ENCODE results near the gene LRRFIP1.

LRRFIP1 gene

GRCh38 chr2:237691029-237691907 lies 63.9 kb downstream of the LRRFIP1 start:
- Histone ChIP-seq H3K9me3 (ENCODE audit: low read length) (no peaks in the 10 kb centered on the region), H3K27me3 (ENCODE audit: insufficient read depth, low read length) (no peaks in the 10 kb centered on the region), H2AFZ (ENCODE audit: low read depth, low read length) (peak overlapping the region; percentile 83), H3K36me3 (ENCODE audit: insufficient read depth, low read length) (no peaks in the 10 kb centered on the region), H3K4me1 (ENCODE audit: insufficient read depth, low read length) (peaks cover 28% of the 10 kb centered on the region), H3K4me3 (ENCODE audit: low read length) (peak overlapping the region; percentile 56)

GRCh38 chr2:237691908-237692600 lies 64.7 kb downstream of the LRRFIP1 start:
- Histone ChIP-seq H2AFZ (ENCODE audit: low read depth, low read length) (peak overlapping the region; percentile 87), H3K36me3 (ENCODE audit: insufficient read depth, low read length) (no peaks in the 10 kb centered on the region), H3K9me3 (ENCODE audit: low read length) (no peaks in the 10 kb centered on the region), H3K4me1 (ENCODE audit: insufficient read depth, low read length) (peaks cover 34% of the 10 kb centered on the region), H3K27me3 (ENCODE audit: insufficient read depth, low read length) (no peaks in the 10 kb centered on the region), H3K4me3 (ENCODE audit: low read length) (peak overlapping the region; percentile 58)

DNA sequence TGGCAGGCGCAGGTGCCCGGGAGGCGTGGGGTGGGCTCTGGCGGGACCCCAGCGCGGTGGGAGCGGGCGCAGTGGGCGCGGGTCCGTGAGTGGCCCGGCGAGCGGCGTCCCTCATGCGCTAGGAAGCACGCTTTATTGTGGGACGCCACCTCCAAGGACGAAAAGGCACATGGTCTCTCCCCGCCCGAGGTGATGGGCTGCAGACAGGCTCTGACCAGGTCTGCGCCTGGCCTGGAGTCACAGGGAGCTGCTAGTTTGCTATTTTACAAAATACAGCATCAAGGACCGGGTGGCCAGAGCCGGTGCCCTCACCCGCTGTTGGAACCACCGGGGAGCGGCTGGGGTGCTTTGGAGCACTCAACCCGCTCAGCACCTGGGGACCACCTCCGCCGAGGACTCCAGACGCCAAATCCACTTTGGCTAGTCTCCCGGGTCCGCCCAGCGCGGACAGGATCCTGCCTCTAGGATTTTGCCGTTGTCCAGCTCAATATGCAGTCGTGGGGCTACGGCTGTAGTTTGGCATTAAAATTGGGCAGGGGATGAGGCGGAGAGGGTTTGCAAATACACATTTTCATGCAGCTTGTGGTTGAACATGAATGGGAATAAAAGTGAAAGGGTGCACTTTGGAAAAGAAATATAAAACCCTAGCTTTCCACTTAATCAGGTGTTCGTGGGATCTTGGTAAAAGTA lies 65.4 kb downstream of the LRRFIP1 start:
- Histone ChIP-seq H3K4me1 (ENCODE audit: insufficient read depth, low read length) (peaks cover 34% of the 10 kb centered on the region), H2AFZ (ENCODE audit: low read depth, low read length) (peak overlapping the region; percentile 87), H3K36me3 (ENCODE audit: insufficient read depth, low read length) (no peaks in the 10 kb centered on the region), H3K27me3 (ENCODE audit: insufficient read depth, low read length) (no peaks in the 10 kb centered on the region), H3K9me3 (ENCODE audit: low read length) (no peaks in the 10 kb centered on the region), H3K4me3 (ENCODE audit: low read length) (peak overlapping the region; percentile 58)

DNA sequence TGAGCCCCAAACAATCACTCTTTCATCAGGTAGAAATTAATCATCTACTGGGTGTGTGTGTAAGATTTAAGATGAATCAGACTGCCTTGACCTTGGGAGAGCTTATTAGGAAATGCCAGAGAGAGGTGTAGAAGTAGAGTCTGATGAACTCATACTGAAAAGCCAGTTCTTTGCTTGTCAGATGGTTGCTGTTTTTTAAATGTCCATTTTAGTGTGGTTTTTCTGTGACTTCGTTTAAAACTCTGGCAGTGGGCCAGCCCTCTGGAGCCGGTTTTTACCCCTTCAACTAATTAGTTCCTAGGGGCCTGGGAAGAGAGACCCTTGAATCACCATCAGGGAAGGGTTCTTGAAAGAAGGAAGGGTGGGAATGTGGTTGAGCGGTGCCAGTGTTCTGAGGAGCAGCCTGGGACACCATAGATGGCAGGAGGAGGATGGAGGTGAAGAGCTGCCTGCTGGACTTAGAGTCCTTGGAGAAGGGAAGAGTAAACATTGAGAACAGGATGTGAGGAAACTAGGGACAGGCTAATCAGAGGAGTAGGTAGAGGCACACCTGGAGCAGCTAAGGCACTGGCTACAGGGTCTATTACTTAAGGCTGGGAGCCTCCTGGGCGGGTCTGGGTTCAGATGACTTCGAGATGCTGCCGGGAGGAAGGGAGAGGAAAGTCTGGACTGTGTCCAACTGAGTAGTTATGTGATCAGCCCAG lies 66.1 kb downstream of the LRRFIP1 start:
- peak overlapping the region; percentile 58 for H3K4me3 ChIP-seq (ENCODE audit: low read length)
- peaks cover 34% of the 10 kb centered on the region for H3K4me1 ChIP-seq (ENCODE audit: insufficient read depth, low read length)
- H2AFZ ChIP-seq (ENCODE audit: low read depth, low read length): no peak overlapping the region
- no peaks in the 10 kb centered on the region for H3K9me3 ChIP-seq (ENCODE audit: low read length)
- no peaks in the 10 kb centered on the region for H3K36me3 ChIP-seq (ENCODE audit: insufficient read depth, low read length)
- H3K27me3 ChIP-seq (ENCODE audit: insufficient read depth, low read length): no peaks in the 10 kb centered on the region

DNA sequence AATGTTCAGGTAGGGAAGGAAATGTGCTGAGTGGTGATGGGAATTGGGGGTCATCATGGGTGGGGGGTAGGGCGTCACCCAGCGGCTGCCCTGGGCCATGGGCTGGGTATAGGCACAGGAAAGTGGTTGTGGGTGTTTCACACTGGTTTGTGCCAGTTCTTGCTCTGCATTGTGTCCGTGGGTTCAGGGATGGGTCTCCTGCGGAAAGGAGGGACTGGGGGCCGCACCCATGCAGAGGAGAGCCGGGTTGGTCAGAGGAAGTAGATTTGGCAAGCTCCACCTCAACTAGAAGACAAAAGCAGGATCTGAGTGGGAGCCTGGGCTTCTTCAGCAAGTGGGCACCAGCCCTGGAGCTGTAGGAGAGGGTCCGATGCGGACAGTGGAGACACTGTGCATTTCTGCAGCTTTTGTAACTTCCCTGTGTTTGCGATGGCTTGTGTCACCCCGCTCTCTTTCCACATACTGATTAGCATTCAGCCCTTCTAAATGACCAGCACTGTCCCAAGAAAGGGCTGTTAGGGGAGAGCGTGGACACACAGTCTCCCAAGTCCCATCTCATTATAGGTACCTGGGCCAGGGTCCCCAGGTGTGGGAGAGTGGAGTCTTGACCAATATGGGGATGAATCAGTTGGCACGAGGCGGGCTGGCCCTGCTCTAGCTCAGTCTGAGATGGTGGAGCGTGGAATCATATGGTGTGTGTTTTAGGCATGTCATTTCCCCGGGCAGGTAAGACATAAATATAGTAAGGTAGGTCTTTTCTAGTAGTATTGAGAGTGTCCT lies 67.2 kb downstream of the LRRFIP1 start:
- no peak overlapping the region for H3K4me3 ChIP-seq (ENCODE audit: low read length)
- no peaks in the 10 kb centered on the region for H3K36me3 ChIP-seq (ENCODE audit: insufficient read depth, low read length)
- peaks cover 34% of the 10 kb centered on the region for H3K4me1 ChIP-seq (ENCODE audit: insufficient read depth, low read length)
- H3K9me3 ChIP-seq (ENCODE audit: low read length): no peaks in the 10 kb centered on the region
- no peaks in the 10 kb centered on the region for H3K27me3 ChIP-seq (ENCODE audit: insufficient read depth, low read length)
- no peak overlapping the region for H2AFZ ChIP-seq (ENCODE audit: low read depth, low read length)

DNA sequence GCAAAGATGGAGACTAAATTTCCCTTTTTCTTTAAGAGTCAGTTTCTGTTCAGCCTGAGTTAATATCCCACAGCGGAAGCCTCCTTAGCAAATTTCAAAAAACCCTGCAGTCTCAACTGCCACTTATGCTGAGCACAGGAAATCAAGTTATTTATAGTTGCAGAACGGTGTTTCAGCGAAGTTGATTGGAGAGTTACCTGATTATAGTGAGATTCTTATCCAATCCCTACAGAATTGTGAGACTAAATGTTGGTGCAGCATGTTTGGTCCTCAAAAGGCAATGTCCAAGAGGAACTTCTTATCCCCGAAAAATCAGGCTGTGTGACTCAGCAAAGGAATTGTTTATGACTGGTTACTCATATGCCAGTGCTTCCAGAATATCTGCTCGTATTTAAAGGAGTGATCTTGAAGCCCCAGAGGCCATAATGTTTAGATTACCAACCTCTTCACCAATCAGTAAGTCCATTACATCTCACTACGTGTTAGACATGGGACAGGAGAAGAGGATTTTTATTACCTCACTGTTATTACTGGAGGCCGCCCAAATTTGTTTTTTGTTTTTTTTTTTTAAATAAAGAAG lies 67.9 kb downstream of the LRRFIP1 start:
- Histone ChIP-seq H3K9me3 (ENCODE audit: low read length) (no peaks in the 10 kb centered on the region), H3K4me1 (ENCODE audit: insufficient read depth, low read length) (peaks cover 35% of the 10 kb centered on the region), H2AFZ (ENCODE audit: low read depth, low read length) (no peak overlapping the region), H3K27me3 (ENCODE audit: insufficient read depth, low read length) (no peaks in the 10 kb centered on the region), H3K36me3 (ENCODE audit: insufficient read depth, low read length) (no peaks in the 10 kb centered on the region), H3K4me3 (ENCODE audit: low read length) (no peak overlapping the region)

DNA sequence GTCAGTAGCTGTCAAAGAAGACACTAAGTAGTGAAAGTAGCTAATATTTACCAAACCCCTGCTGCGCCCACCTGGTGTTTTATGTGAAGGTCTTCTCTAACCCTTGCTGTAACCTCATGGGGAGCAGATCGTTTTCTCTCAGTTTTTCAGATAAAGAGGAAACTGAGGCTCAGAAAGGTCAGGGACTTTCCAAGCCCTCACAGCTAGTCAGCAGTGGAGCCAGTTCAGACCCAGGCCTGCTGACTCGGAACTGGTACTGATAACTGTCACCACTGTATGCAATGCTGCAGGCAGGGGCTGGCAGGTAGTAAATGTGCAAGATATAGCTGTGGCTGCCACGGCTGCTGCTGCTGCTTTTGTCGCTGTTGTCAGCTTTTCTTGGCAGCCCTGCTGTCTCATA lies 69.1 kb downstream of the LRRFIP1 start:
- Histone ChIP-seq H3K4me3 (ENCODE audit: low read length) (no peak overlapping the region), H3K27me3 (ENCODE audit: insufficient read depth, low read length) (no peaks in the 10 kb centered on the region), H2AFZ (ENCODE audit: low read depth, low read length) (no peak overlapping the region), H3K36me3 (ENCODE audit: insufficient read depth, low read length) (no peaks in the 10 kb centered on the region), H3K9me3 (ENCODE audit: low read length) (no peaks in the 10 kb centered on the region), H3K4me1 (ENCODE audit: insufficient read depth, low read length) (peaks cover 35% of the 10 kb centered on the region)

- Histone ChIP-seq H3K4me1 (ENCODE audit: insufficient read depth, low read length) (peaks cover 44% of the 10 kb centered on the region), H3K27me3 (ENCODE audit: insufficient read depth, low read length) (no peaks in the 10 kb centered on the region), H3K4me3 (ENCODE audit: low read length) (no peak overlapping the region)
Observed at GRCh38 chr2:237697586-237698357, 70.4 kb downstream of the LRRFIP1 start.

DNA sequence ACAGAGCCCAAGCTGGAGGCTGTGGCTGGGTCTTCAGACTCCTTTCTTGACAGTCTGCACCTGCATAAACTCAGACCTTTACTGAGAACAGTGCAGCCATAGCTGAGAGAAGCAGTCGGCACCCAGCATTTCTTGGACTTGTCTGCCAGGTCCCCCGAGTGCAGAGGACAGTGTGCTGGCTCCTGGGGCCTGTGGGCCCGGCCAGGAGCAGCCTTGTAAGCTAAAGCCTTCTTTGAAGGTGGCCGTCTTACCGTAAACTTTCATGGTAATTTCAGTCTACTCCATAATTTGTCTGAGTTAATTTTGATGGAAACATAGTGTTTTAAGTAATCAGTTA lies 70.9 kb downstream of the LRRFIP1 start:
- Histone ChIP-seq H3K9me3 (ENCODE audit: low read length) (no peaks in the 10 kb centered on the region), H3K36me3 (ENCODE audit: insufficient read depth, low read length) (no peaks in the 10 kb centered on the region), H3K4me3 (ENCODE audit: low read length) (no peak overlapping the region), H3K4me1 (ENCODE audit: insufficient read depth, low read length) (peaks cover 43% of the 10 kb centered on the region), H2AFZ (ENCODE audit: low read depth, low read length) (no peak overlapping the region), H3K27me3 (ENCODE audit: insufficient read depth, low read length) (no peaks in the 10 kb centered on the region)

More at GRCh38 chr2:237697586-237698357, 70.4 kb downstream of the LRRFIP1 start:
- Histone ChIP-seq H3K9me3 (ENCODE audit: low read length) (no peaks in the 10 kb centered on the region), H2AFZ (ENCODE audit: low read depth, low read length) (no peak overlapping the region), H3K36me3 (ENCODE audit: insufficient read depth, low read length) (no peaks in the 10 kb centered on the region)

GRCh38 chr2:237699870-237700511 lies 72.6 kb downstream of the LRRFIP1 start:
- Histone ChIP-seq H3K9me3 (ENCODE audit: low read length) (no peaks in the 10 kb centered on the region), H3K27me3 (ENCODE audit: insufficient read depth, low read length) (no peaks in the 10 kb centered on the region), H3K4me3 (ENCODE audit: low read length) (no peak overlapping the region), H2AFZ (ENCODE audit: low read depth, low read length) (no peak overlapping the region), H3K4me1 (ENCODE audit: insufficient read depth, low read length) (peaks cover 39% of the 10 kb centered on the region), H3K36me3 (ENCODE audit: insufficient read depth, low read length) (no peaks in the 10 kb centered on the region)

DNA sequence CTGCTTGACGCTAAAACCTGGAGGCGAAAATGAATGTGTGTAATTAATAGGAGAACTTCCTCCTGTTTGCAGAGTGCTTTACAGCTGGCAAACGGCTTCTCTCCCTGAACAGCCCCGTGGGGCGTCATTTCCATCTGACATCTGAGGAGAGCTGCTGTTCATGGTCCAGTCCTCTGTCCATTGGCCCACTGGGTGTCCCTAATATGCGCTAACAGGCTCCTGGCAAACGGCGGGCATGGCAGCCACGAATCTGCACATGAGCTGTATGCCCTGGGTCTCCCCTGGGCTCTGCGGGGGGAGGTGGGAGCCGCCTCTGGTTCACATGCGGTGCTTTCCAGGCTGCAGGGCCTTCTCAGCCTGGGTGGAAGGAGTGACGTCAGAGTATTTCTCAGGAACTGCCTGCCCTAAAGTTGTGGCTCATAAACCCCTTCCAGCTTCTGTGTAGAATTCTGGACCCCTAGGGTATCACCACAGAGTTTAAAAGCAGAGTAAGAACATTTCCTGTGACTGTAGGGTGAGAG lies 73.2 kb downstream of the LRRFIP1 start:
- Histone ChIP-seq H3K4me3 (ENCODE audit: low read length) (no peak overlapping the region), H2AFZ (ENCODE audit: low read depth, low read length) (no peak overlapping the region), H3K36me3 (ENCODE audit: insufficient read depth, low read length) (no peaks in the 10 kb centered on the region), H3K9me3 (ENCODE audit: low read length) (no peaks in the 10 kb centered on the region), H3K4me1 (ENCODE audit: insufficient read depth, low read length) (peaks cover 36% of the 10 kb centered on the region), H3K27me3 (ENCODE audit: insufficient read depth, low read length) (no peaks in the 10 kb centered on the region)

Measured in neuron (in vitro differentiated cells).